HG02759 (cell line): Measurements from ENCODE around the gene MBD6.
"Not testable (repeated sequence)": the region's sequence is repeated elsewhere in the genome, so short reads cannot be mapped to it uniquely, and the experiment has no call there.

Experiments used
- ATAC-seq: cut with Tn5 transposase; IDR thresholded peaks from one replicate; pipeline ENCODE4 v1.9.1; 2021; ENCODE audit warnings: mild to moderate bottlenecking, moderate library complexity; ENCODE audit not compliant: unreplicated experiment

Gene MBD6

DNA sequence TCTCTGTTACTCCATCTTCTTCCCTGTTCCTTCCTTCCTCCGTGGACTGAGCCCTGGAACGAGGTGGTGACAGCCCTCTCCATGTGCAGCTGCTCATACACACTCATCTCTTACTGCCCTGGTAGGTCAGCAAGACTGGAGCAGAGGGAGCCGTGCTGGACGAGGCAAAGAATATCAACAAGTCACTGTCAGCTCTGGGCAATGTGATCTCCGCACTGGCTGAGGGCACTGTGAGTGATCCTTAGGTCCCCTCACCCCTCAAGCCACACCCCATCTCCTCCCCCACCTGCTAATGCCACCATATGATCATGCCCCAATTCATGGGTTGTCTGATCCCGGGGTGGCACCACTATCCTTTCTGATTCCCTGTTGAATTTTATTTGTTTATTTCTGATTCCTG is 46.2 kb downstream of the MBD6 start:
- no peak for ATAC-seq

DNA sequence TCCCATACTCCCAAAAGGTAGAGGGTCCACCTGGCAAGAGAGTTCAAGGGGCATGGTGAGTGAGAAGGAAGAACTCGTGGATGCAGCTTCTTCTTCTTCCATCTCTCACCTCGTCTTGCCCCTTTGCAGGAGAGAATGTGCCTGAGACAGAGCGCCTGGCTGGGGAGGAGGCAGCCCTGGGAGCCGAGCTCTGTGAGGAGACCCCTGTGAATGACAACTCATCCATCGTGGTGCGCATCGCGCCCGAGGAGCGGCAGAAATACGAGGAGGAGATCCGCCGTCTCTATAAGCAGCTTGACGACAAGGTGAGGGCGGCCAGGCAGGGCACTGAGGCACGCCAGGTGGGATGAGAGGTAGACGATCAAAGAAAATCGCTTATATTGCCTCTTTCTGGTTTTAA is 47.2 kb downstream of the MBD6 start:
- no peak for ATAC-seq

DNA sequence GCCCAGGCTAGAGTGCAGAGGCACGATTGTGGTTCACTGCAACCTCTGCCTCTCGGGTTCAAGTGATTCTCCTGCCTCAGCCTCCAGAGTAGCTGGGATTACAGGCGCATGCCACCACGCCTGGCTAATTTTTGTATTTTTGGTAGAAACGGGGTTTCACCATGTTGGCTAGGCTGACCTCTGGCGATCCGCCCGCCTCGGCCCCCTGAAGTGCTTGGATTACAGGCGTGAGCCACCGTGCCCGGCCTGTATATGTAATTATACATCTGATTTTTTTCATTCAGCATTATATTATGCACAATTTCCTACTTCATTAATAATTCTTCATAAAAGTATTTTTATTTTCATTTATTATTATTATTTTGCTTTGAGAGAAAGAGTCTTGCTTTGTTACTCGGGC is 47.8 kb downstream of the MBD6 start:
- ATAC-seq = not testable (repeated sequence)

DNA sequence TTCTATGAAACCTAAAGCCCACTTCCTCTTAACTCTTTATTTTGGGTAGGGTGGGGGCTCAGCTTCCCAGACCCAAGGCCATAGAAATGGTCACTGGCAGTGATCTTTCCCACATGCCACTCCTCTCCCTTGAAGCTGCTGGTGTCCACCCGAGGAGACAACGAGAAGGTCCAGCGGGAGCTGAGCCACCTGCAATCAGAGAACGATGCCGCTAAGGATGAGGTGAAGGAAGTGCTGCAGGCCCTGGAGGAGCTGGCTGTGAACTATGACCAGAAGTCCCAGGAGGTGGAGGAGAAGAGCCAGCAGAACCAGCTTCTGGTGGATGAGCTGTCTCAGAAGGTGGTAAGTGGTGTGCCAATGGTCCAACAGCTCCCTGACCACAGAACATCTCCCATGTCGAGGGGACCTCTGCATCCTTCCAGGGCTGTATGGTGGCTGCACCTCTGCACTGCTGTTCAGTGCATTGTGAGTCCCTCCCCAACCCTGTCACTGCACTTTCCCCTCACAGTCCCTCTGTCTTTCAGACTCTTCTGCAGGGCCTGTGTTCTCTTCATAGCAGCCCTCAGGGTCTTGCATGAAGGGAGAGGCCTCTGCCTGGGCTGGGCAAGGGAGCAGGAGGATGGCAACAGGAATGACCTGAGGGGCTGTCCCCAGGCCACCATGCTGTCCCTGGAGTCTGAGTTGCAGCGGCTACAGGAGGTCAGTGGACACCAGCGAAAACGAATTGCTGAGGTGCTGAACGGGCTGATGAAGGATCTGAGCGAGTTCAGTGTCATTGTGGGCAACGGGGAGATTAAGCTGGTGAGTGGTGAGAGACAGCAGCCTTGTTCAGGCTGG is 49.5 kb downstream of the MBD6 start:
- ATAC-seq = no peak

DNA sequence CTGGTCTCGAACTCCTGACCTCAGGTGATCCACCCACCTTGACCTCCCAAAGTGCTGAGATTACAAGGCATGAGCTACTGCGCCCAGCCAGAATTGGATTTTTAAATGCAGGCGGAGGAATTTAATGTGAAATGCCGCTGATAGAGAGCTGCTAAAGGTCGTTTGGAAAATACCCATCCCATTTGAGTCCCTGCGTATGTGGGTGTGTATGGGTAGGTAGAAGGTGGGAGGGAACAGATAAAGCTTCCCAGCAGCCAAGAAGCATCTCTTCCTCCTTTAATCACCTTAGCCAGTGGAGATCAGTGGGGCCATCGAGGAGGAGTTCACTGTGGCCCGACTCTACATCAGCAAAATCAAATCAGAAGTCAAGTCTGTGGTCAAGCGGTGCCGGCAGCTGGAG is 52.2 kb downstream of the MBD6 start:
- ATAC-seq = no peak

DNA sequence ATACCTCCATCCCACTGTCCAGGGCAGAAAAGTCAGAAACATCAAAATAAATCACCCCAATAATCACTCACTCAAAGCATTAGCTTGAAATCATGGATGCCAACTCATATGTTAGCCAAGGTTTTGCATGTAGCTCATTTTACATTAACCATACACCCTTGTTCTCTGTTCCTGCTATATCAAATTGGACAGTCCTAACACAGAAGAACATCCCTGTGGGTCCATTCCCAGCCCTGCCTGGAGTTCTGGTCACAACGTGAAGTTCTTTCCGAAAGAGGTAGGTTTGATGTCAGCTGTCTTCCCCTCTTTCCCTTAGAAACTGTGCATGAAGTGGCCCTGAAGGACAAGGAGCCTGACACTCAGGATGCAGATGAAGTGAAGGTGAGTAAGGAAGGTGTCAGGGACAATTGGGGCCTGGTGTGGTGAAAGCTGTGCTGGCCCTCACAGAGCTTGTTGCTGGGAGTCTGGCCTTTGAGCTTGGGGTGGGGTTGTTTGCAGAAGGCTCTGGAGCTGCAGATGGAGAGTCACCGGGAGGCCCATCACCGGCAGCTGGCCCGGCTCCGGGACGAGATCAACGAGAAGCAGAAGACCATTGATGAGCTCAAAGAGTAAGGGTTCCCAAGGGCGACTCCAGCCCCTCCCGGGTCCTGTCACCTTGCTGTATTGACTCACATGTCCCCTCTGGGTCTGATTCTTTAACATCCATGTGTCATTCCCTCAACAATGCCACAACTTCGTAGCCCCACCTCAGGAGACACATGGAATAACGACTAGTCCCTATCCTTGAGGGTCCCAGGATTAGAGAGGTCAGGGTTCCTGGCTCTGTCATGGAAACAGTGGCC is 53.4 kb downstream of the MBD6 start:
- ATAC-seq = no peak

DNA sequence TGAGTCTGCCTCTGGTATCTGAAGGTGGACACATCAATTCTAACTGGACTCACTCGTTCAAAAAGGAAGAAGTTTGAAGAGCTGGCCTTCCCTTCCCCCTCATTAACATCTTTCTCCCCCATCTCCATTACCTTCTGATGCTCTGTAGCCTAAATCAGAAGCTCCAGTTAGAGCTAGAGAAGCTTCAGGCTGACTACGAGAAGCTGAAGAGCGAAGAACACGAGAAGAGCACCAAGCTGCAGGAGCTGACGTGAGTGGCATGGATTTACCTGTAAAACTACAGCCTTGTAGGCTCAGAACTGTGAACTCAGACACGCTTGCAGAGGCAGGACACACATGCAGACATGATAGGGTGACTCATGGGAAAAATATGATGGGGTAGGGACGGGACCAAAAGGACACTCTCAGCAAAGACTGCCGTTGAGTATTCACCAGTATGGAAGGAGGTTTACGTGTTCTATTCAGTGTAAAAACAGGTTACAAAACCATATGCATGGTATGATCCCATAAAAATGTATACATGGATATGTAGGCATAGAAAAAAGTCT is 54.1 kb downstream of the MBD6 start:
- no peak for ATAC-seq

DNA sequence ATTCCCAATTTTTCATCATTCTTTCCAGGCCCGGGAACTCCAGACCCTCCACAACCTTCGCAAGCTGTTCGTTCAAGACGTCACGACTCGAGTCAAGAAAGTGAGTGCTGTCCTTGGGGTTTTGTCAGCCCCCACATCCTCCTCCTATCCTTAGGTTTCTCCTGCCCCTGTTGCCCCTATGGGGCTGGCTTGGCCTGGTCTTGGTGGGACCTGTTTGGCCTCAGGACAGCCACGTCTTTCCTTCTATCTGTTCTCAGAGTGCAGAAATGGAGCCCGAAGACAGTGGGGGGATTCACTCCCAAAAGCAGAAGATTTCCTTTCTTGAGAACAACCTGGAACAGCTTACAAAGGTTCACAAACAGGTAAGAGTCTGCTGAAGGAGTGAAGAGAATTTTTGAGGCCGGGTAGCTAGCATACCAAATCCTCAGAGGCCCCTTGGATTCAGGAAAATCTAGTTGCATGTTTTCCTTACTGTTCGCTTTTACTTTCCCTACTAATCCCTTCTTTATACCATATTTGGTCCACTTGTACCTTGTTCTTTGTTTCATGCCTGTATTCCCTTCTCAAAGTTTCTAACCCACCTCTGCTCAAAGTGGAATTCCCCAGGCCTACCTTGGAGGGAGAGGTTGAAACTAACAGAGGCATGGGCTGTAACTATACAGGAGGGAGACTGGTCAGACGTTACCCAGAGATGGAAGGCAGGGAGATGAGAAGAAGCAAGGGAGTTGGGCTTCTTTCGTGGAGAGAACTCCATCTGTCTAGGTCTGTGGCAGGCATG is 55.5 kb downstream of the MBD6 start:
- ATAC-seq = no peak

DNA sequence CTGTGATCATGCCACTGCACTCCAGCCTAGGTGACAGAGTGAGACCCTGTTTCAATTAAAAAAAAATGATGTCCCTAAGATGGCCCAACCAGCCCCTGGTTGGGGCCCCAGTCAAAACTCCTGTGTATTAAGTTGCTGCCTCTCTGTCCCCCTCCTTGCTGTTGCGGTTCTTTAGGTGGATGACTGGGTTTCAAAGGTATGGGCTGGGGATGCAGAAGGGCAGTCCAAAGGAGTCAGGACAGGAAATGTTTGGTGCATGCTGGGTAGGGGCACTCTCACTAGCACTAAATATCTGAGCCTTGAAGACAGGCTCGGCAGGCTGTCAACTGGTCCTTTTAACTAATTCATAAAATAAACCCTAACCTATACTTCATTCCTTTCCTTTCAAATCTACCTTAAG is 56.4 kb downstream of the MBD6 start:
- no peak for ATAC-seq
